HuH-7 (cell line): ENCODE measurements around the gene FAF1.

ENCODE experiments used
- DNase-seq: peaks from one replicate; pipeline ENCODE4 v3.0.0; 2011; ENCODE audit warnings: low spot score

Gene FAF1

GRCh38 chr1:50631161-50631560 is 328.9 kb downstream of the FAF1 start:
- no peak for DNase-seq

- no peak for DNase-seq
Measured at GRCh38 chr1:50622259-50622658, 337.8 kb downstream of the FAF1 start.

GRCh38 chr1:50620680-50621329 is 339.3 kb downstream of the FAF1 start:
- DNase-seq = peak; percentile 14

GRCh38 chr1:50615036-50615750 is 344.9 kb downstream of the FAF1 start:
- no peak for DNase-seq

- no peak for DNase-seq
Measured at GRCh38 chr1:50611675-50612074, 348.4 kb downstream of the FAF1 start.

GRCh38 chr1:50610563-50610962 is 349.5 kb downstream of the FAF1 start:
- DNase-seq = no peak

GRCh38 chr1:50609508-50609907 is 350.6 kb downstream of the FAF1 start:
- DNase-seq = no peak

GRCh38 chr1:50605186-50605875 is 354.7 kb downstream of the FAF1 start:
- peak; percentile 21 for DNase-seq

- no peak for DNase-seq
Measured at GRCh38 chr1:50604580-50604979, 355.5 kb downstream of the FAF1 start.

- DNase-seq = no peak
Measured at GRCh38 chr1:50603274-50604271, 356.5 kb downstream of the FAF1 start.

- no peak for DNase-seq
Measured at GRCh38 chr1:50599546-50599945, 360.5 kb downstream of the FAF1 start.

- no peak for DNase-seq
Measured at GRCh38 chr1:50595874-50596273, 364.2 kb downstream of the FAF1 start.

- DNase-seq = no peak
Measured at GRCh38 chr1:50593515-50593914, 366.6 kb downstream of the FAF1 start.

- DNase-seq = no peak
Measured at GRCh38 chr1:50591598-50591997, 368.5 kb downstream of the FAF1 start.

- no peak for DNase-seq
Measured at GRCh38 chr1:50582346-50582745, 377.7 kb downstream of the FAF1 start.

GRCh38 chr1:50570066-50570468 is 390.0 kb downstream of the FAF1 start:
- DNase-seq = peak; percentile 25

GRCh38 chr1:50568782-50569181 is 391.3 kb downstream of the FAF1 start:
- DNase-seq = no peak

GRCh38 chr1:50566405-50566804 is 393.7 kb downstream of the FAF1 start:
- DNase-seq = no peak

GRCh38 chr1:50564417-50564816 is 395.6 kb downstream of the FAF1 start:
- no peak for DNase-seq

GRCh38 chr1:50562106-50562505 is 398.0 kb downstream of the FAF1 start:
- DNase-seq = no peak

- DNase-seq = no peak
Measured at GRCh38 chr1:50559421-50559820, 400.6 kb downstream of the FAF1 start.

GRCh38 chr1:50553921-50554320 is 406.1 kb downstream of the FAF1 start:
- no peak for DNase-seq
